Activated CD4-positive, alpha-beta T cell treated with anti-CD3 and anti-CD28 coated beads for 36 hours (primary cell): ENCODE measurements around the gene NDUFB7. TPM values are rescaled to one million over a fixed set of nuclear protein-coding genes. Genes with fewer than 3 reads are reported as not detected.
"Not testable (repeated sequence)": the region's sequence is repeated elsewhere in the genome, so short reads cannot be mapped to it uniquely, and the experiment has no call there.

Source experiments
- ATAC-seq: fragments of 200-7000 bp; cut with Tn5 transposase; one replicate; pipeline ENCODE4 v1.10.0; 2021; ENCODE audit warnings: mild to moderate bottlenecking, moderate library complexity
- CTCF ChIA-PET: fragments of 350-600 bp; sonication (Branson Sonifier 250); formaldehyde crosslinking; loops from one replicate; lab custom pipeline; 2021; ENCODE audit warnings: antibody characterized with exemption; lab: Charles Lee
- POLR2A ChIA-PET: fragments of 350-600 bp; sonication (Branson Sonifier 250); formaldehyde crosslinking; loops from one replicate; lab custom pipeline; 2021; ENCODE audit warnings: antibody characterized with exemption, inconsistent platforms; lab: Charles Lee
- DNase-seq: peaks from one replicate; pipeline ENCODE4 v3.0.0-alpha.2; 2020
- H3K27ac Mint-ChIP-seq: one replicate; pipeline ENCODE4 v1.8.0; 2021; ENCODE audit warnings: mixed read lengths
- H3K27me3 Mint-ChIP-seq: one replicate; pipeline ENCODE4 v1.8.0; 2021; ENCODE audit warnings: mixed read lengths
- H3K36me3 Mint-ChIP-seq: one replicate; pipeline ENCODE4 v1.8.0; 2021; ENCODE audit warnings: low read depth, mixed read lengths
- H3K4me1 Mint-ChIP-seq: one replicate; pipeline ENCODE4 v1.8.0; 2021; ENCODE audit warnings: mixed read lengths
- H3K4me3 Mint-ChIP-seq: one replicate; pipeline ENCODE4 v1.8.0; 2021; ENCODE audit warnings: mild to moderate bottlenecking, moderate library complexity, mixed read lengths
- H3K9me3 Mint-ChIP-seq: one replicate; pipeline ENCODE4 v1.8.0; 2021; ENCODE audit warnings: low read depth, mixed read lengths
- intact Hi-C, 2 experiments: fragments of 100-400 bp; cut with DNase I in 1 of 2; cut with micrococcal nuclease in 1 of 2; formaldehyde crosslinking; loops; one replicate each; pipeline versions ENCODE4 v1.14.2 to v1.15.1; 2022 to 2024; cut with DNase I, micrococcal nuclease
- total RNA-seq, 2 experiments: library from RNA; stranded (reverse); gene quantifications; one replicate each; pipeline ENCODE4 v1.2.3, GENCODE V29; 2021

NDUFB7 gene
- total RNA-seq, 2 experiments from 2014 or later = 112 to 121 TPM

- Mint-ChIP-seq H3K27me3 (no peaks in the 10 kb centered on the region), H3K9me3 (no peaks in the 10 kb centered on the region), H3K27ac (no peak overlapping the region), H3K4me3 (no peak overlapping the region), H3K36me3 (peaks cover 15% of the 10 kb centered on the region), H3K4me1 (peaks cover 55% of the 10 kb centered on the region)
- no peak for ATAC-seq
- intact Hi-C loops = no loop called here
- POLR2A ChIA-PET = interaction anchor here (1.0 kb wide), 1 partner anchor 35 kb away, joined by 3 read pairs; the partner anchor contains the start of gene DNAJB1
- no peak for DNase-seq
- CTCF ChIA-PET = interaction anchor here (0.6 to 1.1 kb wide), 4 partner anchors 17 to 1576 kb away, joined by 3 to 4 read pairs (median 3); no protein-coding TSS in a partner anchor
These were observed 18.6 kb downstream of the NDUFB7 start for GRCh38 chr19:14553042-14553938.

GRCh38 chr19:14552006-14552360 lies 19.9 kb downstream of the NDUFB7 start:
- ChIA-PET POLR2A (interaction anchor here (0.8 kb wide), 1 partner anchor 198 kb away, joined by 3 read pairs; no protein-coding TSS in a partner anchor), CTCF (interaction anchor here (0.6 to 2.1 kb wide), 5 partner anchors 22 to 872 kb away, joined by 3 to 7 read pairs (median 4); partner anchors contain the start of gene TECR)
- peak overlapping the region; percentile 65 for H3K27ac Mint-ChIP-seq
- intact Hi-C loops, H3K4me3 Mint-ChIP-seq, ATAC-seq, H3K27me3 Mint-ChIP-seq, H3K9me3 Mint-ChIP-seq, DNase-seq: not testable (repeated sequence)
- H3K36me3 Mint-ChIP-seq = peaks cover 17% of the 10 kb centered on the region
- H3K4me1 Mint-ChIP-seq = peaks cover 57% of the 10 kb centered on the region

- H3K9me3 Mint-ChIP-seq, H3K27me3 Mint-ChIP-seq, H3K4me3 Mint-ChIP-seq: not testable (repeated sequence)
- Mint-ChIP-seq H3K27ac (peak overlapping the region; percentile 65), H3K4me1 (peaks cover 56% of the 10 kb centered on the region), H3K36me3 (peaks cover 17% of the 10 kb centered on the region)
- ChIA-PET POLR2A (interaction anchor here (0.8 kb wide), 1 partner anchor 197 kb away, joined by 3 read pairs; no protein-coding TSS in a partner anchor), CTCF (interaction anchor here (0.6 to 2.1 kb wide), 9 partner anchors 10 to 872 kb away, joined by 3 to 7 read pairs (median 4); partner anchors contain the start of gene TECR)
- ATAC-seq (peak; percentile 97), DNase-seq (peak; percentile 90)
- intact Hi-C loops = loop anchor here (1.0 to 2.0 kb wide), 2 partner anchors 22 to 47 kb away; partner anchors contain the start of gene TECR (in 1 of the 2)
These were observed 20.5 kb downstream of the NDUFB7 start for GRCh38 chr19:14551134-14552005.

- DNase-seq (peak; percentile 58), ATAC-seq (no peak)
- Mint-ChIP-seq H3K4me1 (peaks cover 49% of the 10 kb centered on the region), H3K27me3 (no peaks in the 10 kb centered on the region), H3K27ac (peak overlapping the region; percentile 11), H3K4me3 (no peak overlapping the region), H3K9me3 (no peaks in the 10 kb centered on the region), H3K36me3 (peaks cover 14% of the 10 kb centered on the region)
- ChIA-PET CTCF (interaction anchor here (0.7 to 2.1 kb wide), 10 partner anchors 11 to 136 kb away, joined by 3 to 7 read pairs (median 4); no protein-coding TSS in a partner anchor), POLR2A (interaction anchor here (0.6 to 1.4 kb wide), 3 partner anchors 13 to 56 kb away, joined by 3 to 5 read pairs (median 5); partner anchors contain the start of gene DNAJB1)
- intact Hi-C loops = loop anchor here in 1 of 2 experiments (2.0 kb wide), 1 partner anchor 45 kb away; no protein-coding TSS in a partner anchor
These were observed 21.6 kb downstream of the NDUFB7 start for GRCh38 chr19:14550201-14550754.

- peaks cover 14% of the 10 kb centered on the region for H3K36me3 Mint-ChIP-seq
- H3K4me1 Mint-ChIP-seq = peaks cover 35% of the 10 kb centered on the region
- intact Hi-C loops = no loop called here
- DNase-seq (no peak), ATAC-seq (no peak)
- POLR2A ChIA-PET = no interaction called here
- H3K27ac Mint-ChIP-seq = no peak overlapping the region
- no peaks in the 10 kb centered on the region for H3K9me3 Mint-ChIP-seq
- no peak overlapping the region for H3K4me3 Mint-ChIP-seq
- H3K27me3 Mint-ChIP-seq = no peaks in the 10 kb centered on the region
- CTCF ChIA-PET = interaction anchor here (0.8 to 3.1 kb wide), 2 partner anchors 11 to 12 kb away, joined by 4 to 18 read pairs; no protein-coding TSS in a partner anchor
These were observed 26.2 kb downstream of the NDUFB7 start for GRCh38 chr19:14545716-14546082.

GRCh38 chr19:14544977-14545715 lies 26.7 kb downstream of the NDUFB7 start:
- H3K27ac Mint-ChIP-seq = no peak overlapping the region
- intact Hi-C loops = no loop called here
- CTCF ChIA-PET = interaction anchor here (0.6 to 3.1 kb wide), 4 partner anchors 11 to 57 kb away, joined by 3 to 18 read pairs (median 4); no protein-coding TSS in a partner anchor
- peaks cover 13% of the 10 kb centered on the region for H3K36me3 Mint-ChIP-seq
- no peaks in the 10 kb centered on the region for H3K27me3 Mint-ChIP-seq
- peaks cover 30% of the 10 kb centered on the region for H3K4me1 Mint-ChIP-seq
- DNase-seq = no peak
- H3K4me3 Mint-ChIP-seq = no peak overlapping the region
- ATAC-seq = no peak
- POLR2A ChIA-PET = no interaction called here
- no peaks in the 10 kb centered on the region for H3K9me3 Mint-ChIP-seq

GRCh38 chr19:14544047-14544446 lies 27.8 kb downstream of the NDUFB7 start:
- H3K36me3 Mint-ChIP-seq = peaks cover 6% of the 10 kb centered on the region
- H3K4me3 Mint-ChIP-seq = no peak overlapping the region
- intact Hi-C loops = no loop called here
- no peaks in the 10 kb centered on the region for H3K27me3 Mint-ChIP-seq
- ChIA-PET POLR2A (no interaction called here), CTCF (no interaction called here)
- H3K27ac Mint-ChIP-seq = no peak overlapping the region
- ATAC-seq = peak; percentile 46
- no peak for DNase-seq
- H3K9me3 Mint-ChIP-seq = no peaks in the 10 kb centered on the region
- H3K4me1 Mint-ChIP-seq = peaks cover 32% of the 10 kb centered on the region

GRCh38 chr19:14542711-14543328 lies 29.0 kb downstream of the NDUFB7 start:
- no peak overlapping the region for H3K27ac Mint-ChIP-seq
- H3K36me3 Mint-ChIP-seq = no peaks in the 10 kb centered on the region
- ATAC-seq (peak; percentile 70), DNase-seq (no peak)
- POLR2A ChIA-PET = no interaction called here
- H3K4me1 Mint-ChIP-seq = peaks cover 34% of the 10 kb centered on the region
- CTCF ChIA-PET = interaction anchor here (0.7 kb wide), 1 partner anchor 154 kb away, joined by 3 read pairs; no protein-coding TSS in a partner anchor
- H3K27me3 Mint-ChIP-seq = no peaks in the 10 kb centered on the region
- H3K9me3 Mint-ChIP-seq = no peaks in the 10 kb centered on the region
- intact Hi-C loops = no loop called here
- H3K4me3 Mint-ChIP-seq = no peak overlapping the region

- H3K27ac Mint-ChIP-seq, DNase-seq, H3K4me3 Mint-ChIP-seq, POLR2A ChIA-PET, intact Hi-C loops, ATAC-seq, H3K9me3 Mint-ChIP-seq, CTCF ChIA-PET, H3K27me3 Mint-ChIP-seq, H3K36me3 Mint-ChIP-seq: not testable (repeated sequence)
- H3K4me1 Mint-ChIP-seq = peaks cover 41% of the 10 kb centered on the region
These were observed 29.9 kb downstream of the NDUFB7 start for GRCh38 chr19:14541979-14542378.
